Heart left ventricle (tissue), 13 donors: ENCODE results near the gene CRACDL.

Experiments used
- POLR2A ChIP-seq, 2 donors: fragments of 450-650 bp; IDR thresholded peaks; one replicate each; pipeline ENCODE4 v1.6.1; 2017; ENCODE audit warnings: antibody characterized with exemption in 2 of 2, mild to moderate bottlenecking in 2 of 2, moderate library complexity in 2 of 2
- TF ChIP-seq, protein P1 (sequence below), 12 donors: fragments of 200-600 bp; sonication (generic) in 4 of 12; IDR thresholded peaks; one replicate each; pipeline versions ENCODE4 v1.5.0 to v1.8.0; 2018 to 2022; ENCODE audit warnings: antibody characterized with exemption in 12 of 12, mild to moderate bottlenecking in 5 of 12
- donor health status: ischemic (EF 13 %, LVEDD 7.1; RV severe dilation, severe dysfunction).
- donor health status: DM: no; HTN: yes; CAD: no.
- donor health status: DM: no; HTN: no; CAD: no.
- donor health status: ischemic (EF 25% LVEDD 6.9; RV normal size, moderate dysfunction).
- donor health status: ischemic (EF 25% LVEDD 5.7; RV mildly dilated, moderate dysfunction).
- donor health status: ischemic (EF 35%, LVEDD 5.7; RV mildly dilated, moderate dysfunction).
- donor health status: nonischemic (EF 11% LVEDD 7.7; RV severe dilation, severe dysfunction).
- donor health status: DM: yes; HTN: yes; CAD: no.
- donor health status: PGD.
- donor health status: ischemic (EF 29% LVEDD 5.4; RV normal size, mild dysfunction).
- donor health status: nonischemic (EF 23%, LVEDD 6.1; RV moderate dilation, normal function).

DNA sequence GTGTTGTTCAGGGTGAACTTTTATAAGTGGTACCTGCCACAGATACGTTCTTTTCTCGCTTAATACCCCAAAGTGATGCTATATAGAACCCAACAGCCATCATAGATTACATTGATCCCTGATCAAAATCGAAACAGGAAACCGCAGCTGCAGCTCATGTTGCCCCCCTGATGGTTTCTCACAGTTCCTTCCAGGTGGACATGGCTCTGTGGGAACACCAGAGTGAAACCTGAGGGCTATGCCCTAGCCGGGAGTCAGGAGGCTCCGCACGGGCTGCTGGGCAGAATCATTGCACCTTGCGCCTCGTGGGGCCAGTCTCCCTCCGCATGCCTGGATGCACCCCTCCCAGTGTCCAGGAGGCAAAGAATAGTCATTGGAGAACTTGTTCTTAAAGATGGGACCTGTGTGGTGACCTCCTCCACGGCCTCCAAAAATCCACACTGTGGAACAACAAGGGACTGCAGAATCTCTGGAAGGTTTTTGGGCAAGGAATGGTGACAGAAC lies 61.8 kb downstream of the CRACDL start:
- TF ChIP-seq, protein P1, sequence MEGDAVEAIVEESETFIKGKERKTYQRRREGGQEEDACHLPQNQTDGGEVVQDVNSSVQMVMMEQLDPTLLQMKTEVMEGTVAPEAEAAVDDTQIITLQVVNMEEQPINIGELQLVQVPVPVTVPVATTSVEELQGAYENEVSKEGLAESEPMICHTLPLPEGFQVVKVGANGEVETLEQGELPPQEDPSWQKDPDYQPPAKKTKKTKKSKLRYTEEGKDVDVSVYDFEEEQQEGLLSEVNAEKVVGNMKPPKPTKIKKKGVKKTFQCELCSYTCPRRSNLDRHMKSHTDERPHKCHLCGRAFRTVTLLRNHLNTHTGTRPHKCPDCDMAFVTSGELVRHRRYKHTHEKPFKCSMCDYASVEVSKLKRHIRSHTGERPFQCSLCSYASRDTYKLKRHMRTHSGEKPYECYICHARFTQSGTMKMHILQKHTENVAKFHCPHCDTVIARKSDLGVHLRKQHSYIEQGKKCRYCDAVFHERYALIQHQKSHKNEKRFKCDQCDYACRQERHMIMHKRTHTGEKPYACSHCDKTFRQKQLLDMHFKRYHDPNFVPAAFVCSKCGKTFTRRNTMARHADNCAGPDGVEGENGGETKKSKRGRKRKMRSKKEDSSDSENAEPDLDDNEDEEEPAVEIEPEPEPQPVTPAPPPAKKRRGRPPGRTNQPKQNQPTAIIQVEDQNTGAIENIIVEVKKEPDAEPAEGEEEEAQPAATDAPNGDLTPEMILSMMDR (IDR thresholded peaks at IDR 0.05): no peak
- TF ChIP-seq POLR2A (IDR thresholded peaks at IDR 0.05): no peak
